PC-3 (cell line): ENCODE results near the gene CMTM6. TPM values are rescaled to one million over a fixed set of nuclear protein-coding genes. Genes with fewer than 3 reads are reported as not detected.

Source experiments
- ATAC-seq: fragments of 200-7000 bp; cut with Tn5 transposase; 2 replicates; pipeline ENCODE4 v1.9.1; 2020; ENCODE audit warnings: mild to moderate bottlenecking, moderate library complexity
- BruUV-seq: library from RNA; stranded (reverse); fragments of 400-500 nt; replicated peaks from 2 replicates; lab custom pipeline; 2021; lab: Mats Ljungman, UMichigan
- CTCF ChIA-PET: fragments of 300-600 bp; sonication (Branson Sonifier 250); formaldehyde crosslinking; loops from one replicate; lab custom pipeline; 2022; ENCODE audit warnings: antibody characterized with exemption; lab: Charles Lee
- POLR2A ChIA-PET: fragments of 300-600 bp; sonication (Branson Sonifier 250); formaldehyde crosslinking; loops from one replicate; lab custom pipeline; 2022; ENCODE audit warnings: antibody characterized with exemption; ENCODE audit not compliant: unreplicated experiment; lab: Charles Lee
- DNase-seq: peaks from one replicate; pipeline ENCODE4 v3.0.0-alpha.2; 2015
- H2AFZ ChIP-seq: fragments of 300-600 bp; sonication (generic); 2 replicates; pipeline ENCODE4 v1.6.0; 2016; ENCODE audit warnings: antibody characterized with exemption, low read length
- H3F3A ChIP-seq: fragments of 300-600 bp; sonication (generic); one replicate; pipeline ENCODE4 v1.6.0; 2017; ENCODE audit warnings: antibody characterized with exemption, low read length, control low read depth, mild to moderate bottlenecking; ENCODE audit not compliant: unreplicated experiment
- H3K27ac ChIP-seq: fragments of 300-600 bp; sonication (generic); 2 replicates; pipeline ENCODE4 v1.5.1; 2016; ENCODE audit warnings: mild to moderate bottlenecking, low read length
- H3K27me3 ChIP-seq: fragments of 300-600 bp; sonication (generic); 2 replicates; pipeline ENCODE4 v1.6.1; 2016; ENCODE audit warnings: low read length, mixed read lengths
- H3K36me3 ChIP-seq: fragments of 300-600 bp; sonication (generic); 2 replicates; pipeline ENCODE4 v1.6.1; 2016; ENCODE audit warnings: low read depth, mixed run types, low read length, mixed read lengths
- H3K4me1 ChIP-seq: fragments of 300-600 bp; sonication (generic); 2 replicates; pipeline ENCODE4 v1.5.1; 2016; ENCODE audit warnings: low read length; ENCODE audit not compliant: insufficient read depth
- H3K4me2 ChIP-seq: fragments of 300-600 bp; sonication (generic); 2 replicates; pipeline ENCODE4 v1.6.0; 2016; ENCODE audit warnings: low read length
- H3K4me3 ChIP-seq: fragments of 300-600 bp; sonication (generic); 2 replicates; pipeline ENCODE4 v1.5.1; 2016; ENCODE audit warnings: mild to moderate bottlenecking, low read length, mixed read lengths
- H3K79me2 ChIP-seq: fragments of 300-600 bp; sonication (generic); 2 replicates; pipeline ENCODE4 v1.6.1; 2017; ENCODE audit warnings: low read length, mixed read lengths
- H3K9ac ChIP-seq: fragments of 300-600 bp; sonication (generic); 2 replicates; pipeline ENCODE4 v1.6.0; 2016; ENCODE audit warnings: mild to moderate bottlenecking, low read length
- H3K9me2 ChIP-seq: fragments of 300-600 bp; sonication (generic); replicated peaks from 2 replicates; pipeline ENCODE4 v1.6.1; 2016; ENCODE audit warnings: mixed run types, low read length, mixed read lengths
- H3K9me3 ChIP-seq: fragments of 300-600 bp; sonication (generic); 2 replicates; pipeline ENCODE4 v1.6.1; 2016; ENCODE audit warnings: low read length, mixed read lengths
- H4K20me1 ChIP-seq: fragments of 300-600 bp; sonication (generic); 2 replicates; pipeline ENCODE4 v1.6.1; 2016; ENCODE audit warnings: low read length, mixed read lengths
- CTCF ChIP-seq: fragments of 300-600 bp; sonication (generic); conservative IDR thresholded peaks from 2 replicates; pipeline ENCODE4 v1.5.1; 2017; ENCODE audit warnings: antibody characterized with exemption, low read depth, mild to moderate bottlenecking, low read length
- EZH2 ChIP-seq: fragments of 300-600 bp; sonication (generic); IDR thresholded peaks from one replicate; pipeline ENCODE4 v1.6.1; 2017; ENCODE audit warnings: antibody characterized with exemption, mild to moderate bottlenecking, low read length; ENCODE audit not compliant: unreplicated experiment
- EZH2phosphoT487 ChIP-seq: fragments of 300-600 bp; sonication (generic); IDR thresholded peaks from 2 replicates; pipeline ENCODE4 v1.6.1; 2018; ENCODE audit warnings: mild to moderate bottlenecking, antibody characterized with exemption, low read length, borderline replicate concordance
- intact Hi-C: fragments of 100-400 bp; cut with micrococcal nuclease; formaldehyde crosslinking; loops from 2 replicates; pipeline ENCODE4 v1.9.0; 2023
- total RNA-seq: library from RNA; depleted of rRNA; stranded (reverse); fragments of >200 nt; gene quantifications from 2 replicates; pipeline ENCODE4 v1.2.3, GENCODE V29; 2014

The CMTM6 gene
- total RNA-seq, 1 experiment from 2014 or later = 67.4 TPM

- ChIA-PET CTCF (no interaction called here), POLR2A (no interaction called here)
- no peak overlapping the region for H3K9ac ChIP-seq
- no TSS peak for BruUV-seq
- H3K27me3 ChIP-seq = no peaks in the 10 kb centered on the region
- H3K79me2 ChIP-seq = 0 out of 2 replicates have a peak, but pooled peaks cover 8% of the 10 kb centered on the region
- no peaks in the 10 kb centered on the region for H3F3A ChIP-seq
- no peak overlapping the region for H3K4me2 ChIP-seq
- H3K36me3 ChIP-seq = no peaks in the 10 kb centered on the region; the same call in 1 of the 2 replicates
- H3K9me2 ChIP-seq = no peaks in the 10 kb centered on the region
- intact Hi-C loops = no loop called here
- no peak overlapping the region for H2AFZ ChIP-seq
- H3K4me1 ChIP-seq = no peaks in the 10 kb centered on the region
- no peak for DNase-seq
- H3K4me3 ChIP-seq = no peak overlapping the region
- H3K27ac ChIP-seq = no peak overlapping the region
- no peaks in the 10 kb centered on the region for H4K20me1 ChIP-seq
- no peak for TF ChIP-seq EZH2phosphoT487
- no peak for TF ChIP-seq CTCF
- TF ChIP-seq EZH2 = no peak
- no peak for ATAC-seq
- no peaks in the 10 kb centered on the region for H3K9me3 ChIP-seq
Observed at GRCh38 chr3:32488474-32489008, 14.1 kb downstream of the CMTM6 start.

GRCh38 chr3:32487781-32488473 is 14.7 kb downstream of the CMTM6 start:
- no peaks in the 10 kb centered on the region for H3K9me3 ChIP-seq
- DNase-seq = no peak
- H3K9me2 ChIP-seq = no peaks in the 10 kb centered on the region
- no peak for ATAC-seq
- no peak overlapping the region for H2AFZ ChIP-seq
- no peak overlapping the region for H3K27ac ChIP-seq
- ChIA-PET CTCF (no interaction called here), POLR2A (no interaction called here)
- TF ChIP-seq EZH2 = no peak
- no peak for TF ChIP-seq EZH2phosphoT487
- no peak for TF ChIP-seq CTCF
- H3K4me3 ChIP-seq = no peak overlapping the region
- no TSS peak for BruUV-seq
- H3F3A ChIP-seq = no peaks in the 10 kb centered on the region
- no peak overlapping the region for H3K9ac ChIP-seq
- H3K27me3 ChIP-seq = no peaks in the 10 kb centered on the region
- H4K20me1 ChIP-seq = no peaks in the 10 kb centered on the region
- H3K4me1 ChIP-seq = no peaks in the 10 kb centered on the region
- H3K36me3 ChIP-seq = no peaks in the 10 kb centered on the region; the same call in 1 of the 2 replicates
- 0 out of 2 replicates have a peak, but pooled peaks cover 6% of the 10 kb centered on the region for H3K79me2 ChIP-seq
- intact Hi-C loops = no loop called here
- H3K4me2 ChIP-seq = no peak overlapping the region

GRCh38 chr3:32484436-32484835 is 18.2 kb downstream of the CMTM6 start:
- H3K27me3 ChIP-seq = no peaks in the 10 kb centered on the region
- H3K4me2 ChIP-seq = no peak overlapping the region
- intact Hi-C loops = no loop called here
- DNase-seq (no peak), ATAC-seq (no peak)
- no peaks in the 10 kb centered on the region for H4K20me1 ChIP-seq
- H3K4me1 ChIP-seq = no peaks in the 10 kb centered on the region
- no TSS peak for BruUV-seq
- H3K27ac ChIP-seq = no peak overlapping the region
- H3K4me3 ChIP-seq = no peak overlapping the region
- TF ChIP-seq EZH2phosphoT487 (no peak), CTCF (no peak), EZH2 (no peak)
- H2AFZ ChIP-seq = no peak overlapping the region
- H3K9ac ChIP-seq = no peak overlapping the region
- H3K9me2 ChIP-seq = no peaks in the 10 kb centered on the region
- peaks cover 9% of the 10 kb centered on the region for H3K36me3 ChIP-seq
- no peaks in the 10 kb centered on the region for H3F3A ChIP-seq
- ChIA-PET POLR2A (no interaction called here), CTCF (interaction anchor here (0.7 kb wide), 1 partner anchor 449 kb away, joined by 3 read pairs; no protein-coding TSS in a partner anchor)
- H3K79me2 ChIP-seq = no peaks in the 10 kb centered on the region
- no peaks in the 10 kb centered on the region for H3K9me3 ChIP-seq
